Astrocyte of the spinal cord (primary cell): ENCODE data around the gene KIF16B.

Experiments used
- DNase-seq: peaks from one replicate; pipeline ENCODE4 v3.0.0; 2011; ENCODE audit warnings: low read depth, low spot score
- H3K4me3 ChIP-seq: 2 replicates; pipeline ENCODE4 v1.5.1; 2011; ENCODE audit warnings: low read depth, mild to moderate bottlenecking, low read length, moderate library complexity
- CTCF ChIP-seq: IDR thresholded peaks from 2 replicates; pipeline ENCODE4 v1.5.1; 2012; ENCODE audit warnings: low read depth, mild to moderate bottlenecking, low read length, inconsistent platforms
- in situ Hi-C: cut with HindIII; loops from 2 replicates; pipeline ENCODE4 v1.10.0; 2017; ENCODE audit warnings: low sequenced_read_pairs

The KIF16B gene

GRCh38 chr20:16428112-16428511, 145.1 kb downstream of the KIF16B start:
- in situ Hi-C loops: no loop called here
- H3K4me3 ChIP-seq: no peak overlapping the region
- DNase-seq: no peak
- TF ChIP-seq CTCF: no peak

- no peak overlapping the region for H3K4me3 ChIP-seq
- no peak for TF ChIP-seq CTCF
- in situ Hi-C loops: no loop called here
- no peak for DNase-seq
These were observed 145.7 kb downstream of the KIF16B start for GRCh38 chr20:16427571-16427970.

DNA sequence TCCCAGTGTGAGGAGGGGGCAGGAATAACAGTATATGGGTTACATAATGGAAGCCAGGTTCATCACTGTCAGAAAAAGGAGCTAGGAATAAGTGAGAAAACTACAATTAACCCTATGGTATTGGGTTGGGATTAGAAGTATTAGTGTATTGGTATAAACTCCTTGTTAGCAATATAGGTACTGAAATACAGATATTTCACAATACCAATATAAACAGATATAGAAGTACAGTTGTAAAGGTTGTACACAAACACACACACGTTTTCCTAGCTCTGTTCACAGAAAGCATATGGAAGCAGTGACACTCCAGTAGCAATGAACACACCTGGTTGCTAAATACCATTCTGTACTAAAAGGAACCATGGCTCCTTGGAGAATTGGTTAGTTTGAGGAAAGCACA, 148.5 kb downstream of the KIF16B start:
- no peak overlapping the region for H3K4me3 ChIP-seq
- TF ChIP-seq CTCF: no peak
- in situ Hi-C loops: no loop called here
- no peak for DNase-seq

DNA sequence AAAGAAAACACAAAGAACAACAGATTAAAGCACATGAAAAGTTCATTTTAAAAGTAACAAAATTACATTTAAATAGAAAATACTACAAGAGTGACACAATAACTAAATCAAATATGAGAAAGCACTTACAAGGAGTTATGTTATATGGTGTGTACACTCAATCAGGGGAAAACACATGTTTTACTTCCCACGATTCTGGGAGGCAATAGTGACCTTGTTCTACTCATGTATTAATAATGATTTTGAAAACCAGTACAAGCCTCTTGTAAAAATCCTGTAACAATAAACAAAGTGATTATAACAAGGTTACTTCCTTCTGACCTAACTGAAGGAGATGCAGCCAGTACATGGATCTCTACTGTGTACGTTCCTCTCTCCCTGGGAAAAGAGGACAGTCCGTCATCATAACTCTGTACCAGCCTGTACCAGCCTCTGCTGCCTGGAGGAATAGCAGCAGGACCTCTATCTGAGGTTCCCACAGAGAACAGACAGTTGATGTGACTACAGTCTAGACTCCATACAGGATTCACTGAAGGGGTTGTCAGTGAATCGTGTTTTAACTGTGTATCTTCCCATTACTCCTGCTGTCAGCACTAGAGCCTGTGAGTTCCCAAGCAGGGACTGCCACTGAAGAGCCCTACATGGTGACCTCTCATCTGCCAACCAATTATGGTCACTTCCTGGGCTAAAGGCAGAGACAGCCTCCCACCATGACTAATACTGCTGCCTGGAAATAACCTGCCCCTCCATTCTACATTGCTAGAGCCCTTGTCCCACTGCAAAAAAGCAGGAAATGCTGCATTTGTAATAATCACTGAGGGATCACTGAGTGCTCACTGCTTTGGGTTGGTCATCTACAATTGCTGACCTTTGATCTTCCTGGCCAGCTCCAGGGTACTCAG, 149.7 kb downstream of the KIF16B start:
- no peak for TF ChIP-seq CTCF
- H3K4me3 ChIP-seq: no peak overlapping the region
- DNase-seq: no peak
- in situ Hi-C loops: no loop called here

- H3K4me3 ChIP-seq: no peak overlapping the region
- in situ Hi-C loops: no loop called here
- TF ChIP-seq CTCF: no peak
- no peak for DNase-seq
These were observed 154.0 kb downstream of the KIF16B start for GRCh38 chr20:16419138-16419715.

GRCh38 chr20:16418616-16419015, 154.6 kb downstream of the KIF16B start:
- H3K4me3 ChIP-seq: no peak overlapping the region
- TF ChIP-seq CTCF: no peak
- in situ Hi-C loops: no loop called here
- DNase-seq: no peak
